ENCODE results near the gene NANS. TPM values are rescaled to one million over a fixed set of nuclear protein-coding genes. Genes with fewer than 3 reads are reported as not detected.
A peak's percentile ranks its signal among the peaks of the same experiment; 100 is the strongest.

The NANS gene
- total and polyA plus RNA-seq, 2 of the 13 experiments (the other 11 are each of a cell fraction or from before 2014, with no cell fraction given), result 86.9 to 203 TPM

DNA sequence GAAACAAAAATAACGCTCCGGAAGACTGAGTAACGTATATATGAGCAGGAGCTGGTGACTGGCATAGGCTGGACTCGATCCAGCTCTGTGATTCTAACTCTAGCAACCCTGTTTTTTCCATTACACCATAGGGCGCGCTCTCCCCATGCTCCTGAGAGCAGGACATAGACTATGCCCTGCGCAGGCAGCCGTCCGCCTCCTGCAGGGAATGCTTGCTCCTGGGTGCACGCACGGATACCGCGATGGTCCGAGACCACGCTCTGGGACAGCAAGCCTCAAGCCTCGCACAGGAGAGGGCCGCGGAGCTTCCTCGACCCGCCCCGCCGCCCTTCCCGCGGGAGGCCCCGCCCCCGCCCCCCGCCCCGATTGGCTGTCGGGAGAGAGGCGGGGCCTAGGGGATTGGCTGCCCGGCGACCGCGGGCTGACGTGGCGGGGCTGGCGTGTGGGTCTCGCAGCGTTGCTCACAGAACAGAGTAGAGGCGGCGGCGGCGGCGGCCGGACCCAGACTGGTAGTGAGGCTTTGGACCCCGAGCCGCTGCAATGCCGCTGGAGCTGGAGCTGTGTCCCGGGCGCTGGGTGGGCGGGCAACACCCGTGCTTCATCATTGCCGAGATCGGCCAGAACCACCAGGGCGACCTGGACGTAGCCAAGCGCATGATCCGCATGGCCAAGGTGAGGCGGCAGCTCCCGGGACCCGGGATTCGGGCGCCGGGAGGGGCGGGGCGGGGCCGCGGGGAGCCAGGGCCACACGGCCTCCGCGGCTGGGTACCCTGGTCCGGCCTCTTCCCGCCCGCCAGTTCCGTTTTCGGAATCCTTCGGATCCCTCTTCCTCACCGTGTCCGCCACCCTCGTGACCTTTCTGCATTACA is at the start of gene NANS (continued):
- TF ChIP-seq, protein P1, sequence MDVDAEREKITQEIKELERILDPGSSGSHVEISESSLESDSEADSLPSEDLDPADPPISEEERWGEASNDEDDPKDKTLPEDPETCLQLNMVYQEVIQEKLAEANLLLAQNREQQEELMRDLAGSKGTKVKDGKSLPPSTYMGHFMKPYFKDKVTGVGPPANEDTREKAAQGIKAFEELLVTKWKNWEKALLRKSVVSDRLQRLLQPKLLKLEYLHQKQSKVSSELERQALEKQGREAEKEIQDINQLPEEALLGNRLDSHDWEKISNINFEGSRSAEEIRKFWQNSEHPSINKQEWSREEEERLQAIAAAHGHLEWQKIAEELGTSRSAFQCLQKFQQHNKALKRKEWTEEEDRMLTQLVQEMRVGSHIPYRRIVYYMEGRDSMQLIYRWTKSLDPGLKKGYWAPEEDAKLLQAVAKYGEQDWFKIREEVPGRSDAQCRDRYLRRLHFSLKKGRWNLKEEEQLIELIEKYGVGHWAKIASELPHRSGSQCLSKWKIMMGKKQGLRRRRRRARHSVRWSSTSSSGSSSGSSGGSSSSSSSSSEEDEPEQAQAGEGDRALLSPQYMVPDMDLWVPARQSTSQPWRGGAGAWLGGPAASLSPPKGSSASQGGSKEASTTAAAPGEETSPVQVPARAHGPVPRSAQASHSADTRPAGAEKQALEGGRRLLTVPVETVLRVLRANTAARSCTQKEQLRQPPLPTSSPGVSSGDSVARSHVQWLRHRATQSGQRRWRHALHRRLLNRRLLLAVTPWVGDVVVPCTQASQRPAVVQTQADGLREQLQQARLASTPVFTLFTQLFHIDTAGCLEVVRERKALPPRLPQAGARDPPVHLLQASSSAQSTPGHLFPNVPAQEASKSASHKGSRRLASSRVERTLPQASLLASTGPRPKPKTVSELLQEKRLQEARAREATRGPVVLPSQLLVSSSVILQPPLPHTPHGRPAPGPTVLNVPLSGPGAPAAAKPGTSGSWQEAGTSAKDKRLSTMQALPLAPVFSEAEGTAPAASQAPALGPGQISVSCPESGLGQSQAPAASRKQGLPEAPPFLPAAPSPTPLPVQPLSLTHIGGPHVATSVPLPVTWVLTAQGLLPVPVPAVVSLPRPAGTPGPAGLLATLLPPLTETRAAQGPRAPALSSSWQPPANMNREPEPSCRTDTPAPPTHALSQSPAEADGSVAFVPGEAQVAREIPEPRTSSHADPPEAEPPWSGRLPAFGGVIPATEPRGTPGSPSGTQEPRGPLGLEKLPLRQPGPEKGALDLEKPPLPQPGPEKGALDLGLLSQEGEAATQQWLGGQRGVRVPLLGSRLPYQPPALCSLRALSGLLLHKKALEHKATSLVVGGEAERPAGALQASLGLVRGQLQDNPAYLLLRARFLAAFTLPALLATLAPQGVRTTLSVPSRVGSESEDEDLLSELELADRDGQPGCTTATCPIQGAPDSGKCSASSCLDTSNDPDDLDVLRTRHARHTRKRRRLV (CRISPR knock-in tag; IDR thresholded peaks at IDR 0.05), result peak; percentile 52; the same call in 1 of the 2 replicates
- TF ChIP-seq NFIC (IDR thresholded peaks at IDR 0.05; ENCODE audit: low read length) (no peak), HIVEP1 (CRISPR knock-in tag; IDR thresholded peaks at IDR 0.05) (peak; percentile 82; the same call in 1 of the 2 replicates), ZNF501 (CRISPR knock-in tag; IDR thresholded peaks at IDR 0.05) (peak; percentile 70; the same call in 1 of the 2 replicates), SSRP1 (CRISPR knock-in tag; IDR thresholded peaks at IDR 0.05) (no peak), ZNF292 (CRISPR knock-in tag; IDR thresholded peaks at IDR 0.05; ENCODE audit: borderline replicate concordance, low read depth) (no peak; the same call in 1 of the 2 replicates), ARNT (IDR thresholded peaks at IDR 0.05) (no peak), ZNF563 (CRISPR knock-in tag; IDR thresholded peaks at IDR 0.05) (peak; percentile 37; the same call in 1 of the 2 replicates), HNF4A (CRISPR knock-in tag; IDR thresholded peaks at IDR 0.05) (peak; percentile 57), ZNF460 (CRISPR knock-in tag; IDR thresholded peaks at IDR 0.05; ENCODE audit: borderline replicate concordance) (no peak; the same call in 1 of the 2 replicates), PHF21A (CRISPR knock-in tag; IDR thresholded peaks at IDR 0.05) (peak; percentile 52; the same call in 1 of the 2 replicates), ZNF614 (CRISPR knock-in tag; IDR thresholded peaks at IDR 0.05; ENCODE audit: borderline replicate concordance) (0 out of 2 replicates have a peak, but pooled peaks have one; percentile 57), SRSF1 (optimal IDR thresholded peaks at IDR 0.05; ENCODE audit: low read depth, low read length) (peak; percentile 49), PAWR (CRISPR knock-in tag; IDR thresholded peaks at IDR 0.05; ENCODE audit: borderline replicate concordance) (0 out of 2 replicates have a peak, but pooled peaks have one; percentile 64), ZNF441 (CRISPR knock-in tag; IDR thresholded peaks at IDR 0.05; ENCODE audit: borderline replicate concordance) (no peak; the same call in 1 of the 2 replicates), ZKSCAN5 (CRISPR knock-in tag; IDR thresholded peaks at IDR 0.05) (no peak), MYNN (CRISPR knock-in tag; IDR thresholded peaks at IDR 0.05; ENCODE audit: low read depth) (no peak)
- TF ChIP-seq, protein P2, sequence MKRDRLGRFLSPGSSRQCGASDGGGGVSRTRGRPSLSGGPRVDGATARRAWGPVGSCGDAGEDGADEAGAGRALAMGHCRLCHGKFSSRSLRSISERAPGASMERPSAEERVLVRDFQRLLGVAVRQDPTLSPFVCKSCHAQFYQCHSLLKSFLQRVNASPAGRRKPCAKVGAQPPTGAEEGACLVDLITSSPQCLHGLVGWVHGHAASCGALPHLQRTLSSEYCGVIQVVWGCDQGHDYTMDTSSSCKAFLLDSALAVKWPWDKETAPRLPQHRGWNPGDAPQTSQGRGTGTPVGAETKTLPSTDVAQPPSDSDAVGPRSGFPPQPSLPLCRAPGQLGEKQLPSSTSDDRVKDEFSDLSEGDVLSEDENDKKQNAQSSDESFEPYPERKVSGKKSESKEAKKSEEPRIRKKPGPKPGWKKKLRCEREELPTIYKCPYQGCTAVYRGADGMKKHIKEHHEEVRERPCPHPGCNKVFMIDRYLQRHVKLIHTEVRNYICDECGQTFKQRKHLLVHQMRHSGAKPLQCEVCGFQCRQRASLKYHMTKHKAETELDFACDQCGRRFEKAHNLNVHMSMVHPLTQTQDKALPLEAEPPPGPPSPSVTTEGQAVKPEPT (CRISPR knock-in tag; IDR thresholded peaks at IDR 0.05; ENCODE audit: low read depth), result no peak
- TF ChIP-seq, protein P3, sequence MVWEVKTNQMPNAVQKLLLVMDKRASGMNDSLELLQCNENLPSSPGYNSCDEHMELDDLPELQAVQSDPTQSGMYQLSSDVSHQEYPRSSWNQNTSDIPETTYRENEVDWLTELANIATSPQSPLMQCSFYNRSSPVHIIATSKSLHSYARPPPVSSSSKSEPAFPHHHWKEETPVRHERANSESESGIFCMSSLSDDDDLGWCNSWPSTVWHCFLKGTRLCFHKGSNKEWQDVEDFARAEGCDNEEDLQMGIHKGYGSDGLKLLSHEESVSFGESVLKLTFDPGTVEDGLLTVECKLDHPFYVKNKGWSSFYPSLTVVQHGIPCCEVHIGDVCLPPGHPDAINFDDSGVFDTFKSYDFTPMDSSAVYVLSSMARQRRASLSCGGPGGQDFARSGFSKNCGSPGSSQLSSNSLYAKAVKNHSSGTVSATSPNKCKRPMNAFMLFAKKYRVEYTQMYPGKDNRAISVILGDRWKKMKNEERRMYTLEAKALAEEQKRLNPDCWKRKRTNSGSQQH (CRISPR knock-in tag; IDR thresholded peaks at IDR 0.05; ENCODE audit: low read depth), result no peak
- TF ChIP-seq, protein P4, sequence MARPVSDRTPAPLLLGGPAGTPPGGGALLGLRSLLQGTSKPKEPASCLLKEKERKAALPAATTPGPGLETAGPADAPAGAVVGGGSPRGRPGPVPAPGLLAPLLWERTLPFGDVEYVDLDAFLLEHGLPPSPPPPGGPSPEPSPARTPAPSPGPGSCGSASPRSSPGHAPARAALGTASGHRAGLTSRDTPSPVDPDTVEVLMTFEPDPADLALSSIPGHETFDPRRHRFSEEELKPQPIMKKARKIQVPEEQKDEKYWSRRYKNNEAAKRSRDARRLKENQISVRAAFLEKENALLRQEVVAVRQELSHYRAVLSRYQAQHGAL (CRISPR knock-in tag; IDR thresholded peaks at IDR 0.05; ENCODE audit: not compliant biosample characterization), result no peak

Data from HepG2 (cell line).